ENCODE data around the gene ADAMTSL1. TPM values are rescaled to one million over a fixed set of nuclear protein-coding genes. Genes with fewer than 3 reads are reported as not detected.

ADAMTSL1 gene
- total RNA-seq, 2 donors from 2014 or later, result 1.5 TPM; not detected in 1

DNA sequence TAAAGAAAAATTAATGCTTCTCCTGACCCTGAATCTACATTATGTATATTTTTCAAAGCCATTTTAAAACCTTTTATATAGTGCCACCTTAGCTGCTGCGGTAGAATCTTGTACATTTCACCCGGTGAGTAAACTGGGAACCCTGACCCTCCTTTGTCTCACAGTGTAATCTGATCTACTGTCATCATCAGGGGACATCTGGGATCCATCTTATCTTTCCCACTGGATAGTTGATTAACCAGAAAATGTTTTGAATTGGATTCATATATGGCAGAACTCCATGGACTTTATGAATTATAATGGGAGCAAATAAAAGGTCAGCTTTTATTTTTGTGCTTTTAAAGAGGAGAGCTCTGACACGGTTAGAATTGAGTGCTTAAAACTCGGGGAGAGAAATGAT is 95.0 kb downstream of the ADAMTSL1 start:
- no peak overlapping the region for H3K9ac ChIP-seq (ENCODE audit: extremely low read depth, low read length, poor library complexity, severe bottlenecking)
- H3K4me1 ChIP-seq (ENCODE audit: control insufficient read depth, insufficient read depth, low read length), result no peaks in the 10 kb centered on the region
- H3K4me3 Mint-ChIP-seq, result no peak overlapping the region
- no peak for DNase-seq
- H3K4me1 Mint-ChIP-seq, result peaks cover 3% of the 10 kb centered on the region
- no peaks in the 10 kb centered on the region for H3K36me3 Mint-ChIP-seq (ENCODE audit: low read depth)
- H3K27me3 ChIP-seq (ENCODE audit: control insufficient read depth, insufficient read depth, low read length, poor library complexity, severe bottlenecking), result no peaks in the 10 kb centered on the region
- H3K9me3 ChIP-seq (ENCODE audit: control insufficient read depth, low read length), result no peaks in the 10 kb centered on the region
- TF ChIP-seq, protein P1, sequence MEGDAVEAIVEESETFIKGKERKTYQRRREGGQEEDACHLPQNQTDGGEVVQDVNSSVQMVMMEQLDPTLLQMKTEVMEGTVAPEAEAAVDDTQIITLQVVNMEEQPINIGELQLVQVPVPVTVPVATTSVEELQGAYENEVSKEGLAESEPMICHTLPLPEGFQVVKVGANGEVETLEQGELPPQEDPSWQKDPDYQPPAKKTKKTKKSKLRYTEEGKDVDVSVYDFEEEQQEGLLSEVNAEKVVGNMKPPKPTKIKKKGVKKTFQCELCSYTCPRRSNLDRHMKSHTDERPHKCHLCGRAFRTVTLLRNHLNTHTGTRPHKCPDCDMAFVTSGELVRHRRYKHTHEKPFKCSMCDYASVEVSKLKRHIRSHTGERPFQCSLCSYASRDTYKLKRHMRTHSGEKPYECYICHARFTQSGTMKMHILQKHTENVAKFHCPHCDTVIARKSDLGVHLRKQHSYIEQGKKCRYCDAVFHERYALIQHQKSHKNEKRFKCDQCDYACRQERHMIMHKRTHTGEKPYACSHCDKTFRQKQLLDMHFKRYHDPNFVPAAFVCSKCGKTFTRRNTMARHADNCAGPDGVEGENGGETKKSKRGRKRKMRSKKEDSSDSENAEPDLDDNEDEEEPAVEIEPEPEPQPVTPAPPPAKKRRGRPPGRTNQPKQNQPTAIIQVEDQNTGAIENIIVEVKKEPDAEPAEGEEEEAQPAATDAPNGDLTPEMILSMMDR (conservative IDR thresholded peaks at IDR 0.05), result no peak
- H3K27me3 Mint-ChIP-seq (ENCODE audit: insufficient read depth), result no peaks in the 10 kb centered on the region
- no peak overlapping the region for H3K4me3 ChIP-seq (ENCODE audit: low read length)
- no peak overlapping the region for H3K27ac ChIP-seq (ENCODE audit: low read depth, low read length)
- no peaks in the 10 kb centered on the region for H3K9me3 Mint-ChIP-seq
- 91% methylated on average over 4 of the region's 4 CpGs for WGBS, 2 experiments (ENCODE audit: insufficient coverage in 1 of 2, insufficient read length in 1 of 2)
- no peaks in the 10 kb centered on the region for H3K36me3 ChIP-seq (ENCODE audit: control insufficient read depth, insufficient read depth, low read length)
- H3K27ac Mint-ChIP-seq, result no peak overlapping the region

GRCh38 chr9:18569941-18570630 is 96.1 kb downstream of the ADAMTSL1 start:
- TF ChIP-seq, protein P1 (conservative IDR thresholded peaks at IDR 0.05), result no peak
- Histone ChIP-seq H3K36me3 (ENCODE audit: control insufficient read depth, insufficient read depth, low read length) (no peaks in the 10 kb centered on the region), H3K9ac (ENCODE audit: extremely low read depth, low read length, poor library complexity, severe bottlenecking) (no peak overlapping the region), H3K27me3 (ENCODE audit: control insufficient read depth, insufficient read depth, low read length, poor library complexity, severe bottlenecking) (no peaks in the 10 kb centered on the region), H3K9me3 (ENCODE audit: control insufficient read depth, low read length) (no peaks in the 10 kb centered on the region), H3K27ac (ENCODE audit: low read depth, low read length) (no peak overlapping the region), H3K4me1 (ENCODE audit: control insufficient read depth, insufficient read depth, low read length) (no peaks in the 10 kb centered on the region), H3K4me3 (ENCODE audit: low read length) (no peak overlapping the region)
- Mint-ChIP-seq H3K27me3 (ENCODE audit: insufficient read depth) (no peaks in the 10 kb centered on the region), H3K27ac (no peak overlapping the region), H3K4me1 (peaks cover 3% of the 10 kb centered on the region), H3K9me3 (no peaks in the 10 kb centered on the region), H3K36me3 (ENCODE audit: low read depth) (no peaks in the 10 kb centered on the region), H3K4me3 (no peak overlapping the region)
- 100% methylated on average over 2 of the region's 3 CpGs; no CpG with 5 or more reads in 1 of the 2 experiments for WGBS, 2 experiments (ENCODE audit: insufficient coverage in 1 of 2, insufficient read length in 1 of 2)
- DNase-seq, result no peak

DNA sequence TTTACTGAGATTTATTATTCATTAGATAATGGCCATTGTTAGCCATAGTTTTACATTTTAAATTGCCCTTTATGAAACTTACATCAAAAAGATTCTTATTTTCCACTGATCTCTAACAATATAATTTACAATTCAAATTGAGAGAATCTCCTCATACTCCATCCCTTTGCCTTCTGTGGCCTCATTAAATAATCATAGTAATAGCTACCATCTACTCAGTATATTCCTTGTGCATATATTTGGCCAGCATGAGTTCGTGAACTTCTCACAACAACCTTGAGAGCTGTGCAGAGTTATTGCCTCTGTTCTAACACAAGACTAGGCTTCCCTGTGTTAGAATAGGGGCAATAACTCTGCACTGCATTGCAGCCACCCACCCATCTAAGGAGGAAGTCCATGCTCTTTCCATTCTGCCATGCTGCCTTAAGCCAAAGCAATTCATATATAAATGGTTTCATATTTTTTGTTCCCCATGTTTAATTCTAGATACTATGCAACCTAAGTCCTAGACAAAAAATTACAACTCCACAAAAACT is 99.1 kb downstream of the ADAMTSL1 start:
- no peak overlapping the region for H3K27ac ChIP-seq (ENCODE audit: low read depth, low read length)
- H3K4me3 ChIP-seq (ENCODE audit: low read length), result no peak overlapping the region
- Mint-ChIP-seq H3K27me3 (ENCODE audit: insufficient read depth) (no peaks in the 10 kb centered on the region), H3K9me3 (no peaks in the 10 kb centered on the region), H3K27ac (no peak overlapping the region), H3K4me1 (peaks cover 3% of the 10 kb centered on the region), H3K4me3 (no peak overlapping the region), H3K36me3 (ENCODE audit: low read depth) (no peaks in the 10 kb centered on the region)
- H3K9me3 ChIP-seq (ENCODE audit: control insufficient read depth, low read length), result no peaks in the 10 kb centered on the region
- no peaks in the 10 kb centered on the region for H3K27me3 ChIP-seq (ENCODE audit: control insufficient read depth, insufficient read depth, low read length, poor library complexity, severe bottlenecking)
- no peak for DNase-seq
- TF ChIP-seq, protein P1 (conservative IDR thresholded peaks at IDR 0.05), result no peak
- no peaks in the 10 kb centered on the region for H3K4me1 ChIP-seq (ENCODE audit: control insufficient read depth, insufficient read depth, low read length)
- WGBS, 2 experiments (ENCODE audit: insufficient coverage in 1 of 2, insufficient read length in 1 of 2), result 90 to 100% methylated on average over 1 of the region's 1 CpG
- no peaks in the 10 kb centered on the region for H3K36me3 ChIP-seq (ENCODE audit: control insufficient read depth, insufficient read depth, low read length)
- no peak overlapping the region for H3K9ac ChIP-seq (ENCODE audit: extremely low read depth, low read length, poor library complexity, severe bottlenecking)

All from endodermal cell (in vitro differentiated cells).